DND-41 (cell line): ENCODE data around the gene CEP95.

Experiments
- CTCF ChIP-seq: IDR thresholded peaks from 2 replicates; pipeline ENCODE4 v1.5.1; 2012; ENCODE audit warnings: borderline replicate concordance, low read length, moderate library complexity, mild to moderate bottlenecking; ENCODE audit not compliant: poor library complexity, severe bottlenecking; ENCODE audit errors: extremely low read depth
- EZH2 ChIP-seq: IDR thresholded peaks from 3 replicates; pipeline ENCODE4 v1.6.1; 2012; ENCODE audit warnings: borderline replicate concordance, low read depth, mild to moderate bottlenecking, moderate library complexity, low read length, inconsistent platforms; ENCODE audit not compliant: severe bottlenecking

- TF ChIP-seq CTCF: no peak
- TF ChIP-seq EZH2: no peak
Observed at GRCh38 chr17:64573214-64573613, 66.4 kb downstream of the CEP95 start.
